Adipocyte (in vitro differentiated cells): ENCODE data around the gene ATP8B4.

Source experiments
- DNase-seq: peaks from one replicate; pipeline ENCODE4 v3.0.0-alpha.2; 2015; ENCODE audit warnings: low read depth
- H3K27me3 ChIP-seq: replicated peaks from 2 replicates; pipeline ENCODE4 v1.7.0; 2013; ENCODE audit warnings: mild to moderate bottlenecking, low read length, moderate library complexity; ENCODE audit not compliant: control insufficient read depth, insufficient read depth
- H3K36me3 ChIP-seq: 2 replicates; pipeline ENCODE4 v1.7.0; 2013; ENCODE audit warnings: low read length, mild to moderate bottlenecking, moderate library complexity; ENCODE audit not compliant: control insufficient read depth, insufficient read depth, severe bottlenecking
- H3K4me1 ChIP-seq: 2 replicates; pipeline ENCODE4 v1.7.0; 2013; ENCODE audit warnings: mild to moderate bottlenecking, low read length, moderate library complexity; ENCODE audit not compliant: control insufficient read depth, insufficient read depth
- H3K4me3 ChIP-seq: 2 replicates; pipeline ENCODE4 v1.7.0; 2013; ENCODE audit warnings: mild to moderate bottlenecking, low read length, moderate library complexity
- H3K9ac ChIP-seq: 2 replicates; pipeline ENCODE4 v1.7.0; 2013; ENCODE audit warnings: mild to moderate bottlenecking, low read length, moderate library complexity
- H3K9me3 ChIP-seq: 2 replicates; pipeline ENCODE4 v1.7.0; 2013; ENCODE audit warnings: mild to moderate bottlenecking, low read length, moderate library complexity; ENCODE audit not compliant: control insufficient read depth

Gene ATP8B4

GRCh38 chr15:49847423-49848281, 271.4 kb downstream of the ATP8B4 start:
- Histone ChIP-seq H3K27me3 (no peaks in the 10 kb centered on the region), H3K4me1 (peaks cover 31% of the 10 kb centered on the region), H3K36me3 (no peaks in the 10 kb centered on the region), H3K9me3 (peaks cover 7% of the 10 kb centered on the region), H3K4me3 (peak overlapping the region; percentile 57), H3K9ac (peak overlapping the region; percentile 75)
- DNase-seq, result peak; percentile 38

DNA sequence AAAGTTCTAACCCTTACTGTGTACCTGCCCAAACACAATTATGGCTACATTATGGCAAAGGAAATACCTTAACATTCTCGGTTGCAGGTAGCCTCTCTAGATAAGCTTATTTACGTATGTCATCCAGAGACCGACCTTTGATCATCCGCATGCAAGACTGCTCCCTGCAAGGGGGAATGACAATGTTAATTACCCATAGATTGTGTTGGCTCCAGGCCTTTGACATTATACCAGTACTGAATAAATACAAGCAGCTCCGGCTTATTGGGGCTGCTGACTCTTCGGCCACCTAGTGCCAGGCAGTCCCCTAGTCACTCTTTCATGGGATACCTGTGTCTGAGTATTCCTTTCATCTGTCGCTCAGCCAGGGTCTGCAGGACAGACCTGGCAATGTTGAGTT, 274.6 kb downstream of the ATP8B4 start:
- no peak overlapping the region for H3K9ac ChIP-seq
- peaks cover 16% of the 10 kb centered on the region for H3K36me3 ChIP-seq
- no peak for DNase-seq
- peaks cover 15% of the 10 kb centered on the region for H3K9me3 ChIP-seq
- H3K4me1 ChIP-seq, result peaks cover 26% of the 10 kb centered on the region
- H3K27me3 ChIP-seq, result no peaks in the 10 kb centered on the region
- no peak overlapping the region for H3K4me3 ChIP-seq

DNA sequence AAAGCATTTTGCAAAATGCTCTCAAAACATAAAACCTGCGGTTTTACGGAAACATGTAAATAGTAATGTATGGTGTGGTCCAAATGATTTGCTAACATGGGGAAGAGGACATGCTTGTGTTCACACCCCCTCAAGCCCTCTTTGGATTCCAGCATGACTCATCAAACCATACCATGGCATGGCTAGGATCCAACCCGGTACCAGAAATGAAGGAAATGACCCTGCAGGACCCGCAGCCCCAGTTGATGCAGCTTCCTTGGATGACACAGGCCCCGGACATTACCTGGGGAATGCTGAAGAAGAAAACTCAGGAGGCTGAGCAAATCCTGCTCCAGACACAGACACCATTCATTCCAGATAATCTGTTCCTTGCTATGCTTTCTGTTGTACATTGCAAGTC, 275.3 kb downstream of the ATP8B4 start:
- DNase-seq, result no peak
- H3K9me3 ChIP-seq, result peaks cover 18% of the 10 kb centered on the region
- H3K4me3 ChIP-seq, result no peak overlapping the region
- no peaks in the 10 kb centered on the region for H3K27me3 ChIP-seq
- peaks cover 22% of the 10 kb centered on the region for H3K4me1 ChIP-seq
- H3K9ac ChIP-seq, result no peak overlapping the region
- peaks cover 17% of the 10 kb centered on the region for H3K36me3 ChIP-seq

GRCh38 chr15:49842031-49842730, 276.9 kb downstream of the ATP8B4 start:
- Histone ChIP-seq H3K27me3 (no peaks in the 10 kb centered on the region), H3K9me3 (peaks cover 18% of the 10 kb centered on the region), H3K36me3 (peaks cover 17% of the 10 kb centered on the region), H3K9ac (no peak overlapping the region), H3K4me1 (peaks cover 7% of the 10 kb centered on the region), H3K4me3 (no peak overlapping the region)
- DNase-seq, result no peak

DNA sequence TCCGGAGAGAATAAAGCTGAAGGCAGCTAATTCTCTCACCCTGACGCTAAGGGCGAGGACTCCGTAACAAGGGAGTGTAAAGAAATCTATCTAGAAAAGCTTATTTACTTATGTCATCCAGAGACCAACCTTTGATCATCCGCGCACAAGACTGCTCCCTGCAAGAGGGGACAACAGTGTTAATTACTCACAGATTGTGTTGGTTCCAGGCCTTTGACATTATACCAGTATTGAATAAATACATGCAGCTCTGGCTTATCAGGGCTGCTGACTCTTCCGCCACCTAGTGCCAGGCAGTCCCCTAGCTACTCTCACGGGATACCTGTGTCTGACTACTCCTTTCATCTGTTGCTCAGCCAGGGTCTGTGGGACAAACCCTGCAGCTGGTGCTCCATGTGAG, 286.5 kb downstream of the ATP8B4 start:
- DNase-seq, result no peak
- Histone ChIP-seq H3K36me3 (no peaks in the 10 kb centered on the region), H3K27me3 (no peaks in the 10 kb centered on the region), H3K9ac (peak overlapping the region; percentile 67), H3K4me3 (no peak overlapping the region), H3K9me3 (no peaks in the 10 kb centered on the region), H3K4me1 (peaks cover 25% of the 10 kb centered on the region)

- peak; percentile 73 for DNase-seq
- H3K4me1 ChIP-seq, result peaks cover 29% of the 10 kb centered on the region
- no peak overlapping the region for H3K4me3 ChIP-seq
- no peaks in the 10 kb centered on the region for H3K36me3 ChIP-seq
- H3K9ac ChIP-seq, result peak overlapping the region; percentile 67
- no peaks in the 10 kb centered on the region for H3K9me3 ChIP-seq
- no peaks in the 10 kb centered on the region for H3K27me3 ChIP-seq
These were observed 287.6 kb downstream of the ATP8B4 start for GRCh38 chr15:49831206-49831965.

DNA sequence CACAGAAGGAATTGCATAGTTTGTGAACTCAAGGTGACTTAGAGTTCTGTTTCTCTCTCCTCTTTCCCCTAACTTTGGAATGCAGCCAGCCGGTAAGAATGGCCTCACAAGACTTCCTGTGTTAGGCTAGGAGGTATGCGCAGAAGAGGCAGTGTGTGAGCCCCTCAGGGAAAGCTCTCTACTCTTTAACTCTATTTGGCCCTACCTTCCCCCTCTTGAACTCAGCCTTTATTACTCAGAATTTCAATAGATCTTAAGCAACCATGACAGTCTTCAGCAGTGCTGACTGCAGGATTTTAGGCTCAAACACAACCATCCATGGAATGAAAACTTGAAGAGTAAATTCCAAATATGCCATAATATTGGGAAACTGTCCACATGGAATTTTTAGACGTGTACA, 288.6 kb downstream of the ATP8B4 start:
- H3K9me3 ChIP-seq, result no peaks in the 10 kb centered on the region
- peak; percentile 64 for DNase-seq
- no peak overlapping the region for H3K9ac ChIP-seq
- H3K27me3 ChIP-seq, result no peaks in the 10 kb centered on the region
- peaks cover 29% of the 10 kb centered on the region for H3K4me1 ChIP-seq
- H3K4me3 ChIP-seq, result no peak overlapping the region
- no peaks in the 10 kb centered on the region for H3K36me3 ChIP-seq

DNA sequence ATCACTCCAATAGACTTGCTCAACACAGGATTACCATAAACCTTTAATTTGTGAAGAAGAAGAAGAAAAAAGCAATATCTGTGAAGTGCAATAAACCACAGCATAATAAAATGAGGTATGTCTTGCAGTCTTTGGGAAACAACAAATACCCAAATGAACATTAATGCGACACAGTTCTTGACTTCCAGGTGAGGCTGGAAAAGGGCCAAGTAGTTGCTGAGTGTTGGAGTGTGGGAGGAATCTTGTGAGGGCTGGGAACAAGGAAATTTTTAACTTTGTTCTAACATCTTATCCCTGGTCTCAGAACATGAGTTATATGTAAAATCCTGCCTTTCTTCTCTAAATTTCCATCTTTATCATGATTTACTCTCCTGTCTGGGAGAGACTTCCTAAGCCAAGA, 291.7 kb downstream of the ATP8B4 start:
- H3K27me3 ChIP-seq, result no peaks in the 10 kb centered on the region
- no peaks in the 10 kb centered on the region for H3K36me3 ChIP-seq
- H3K4me3 ChIP-seq, result no peak overlapping the region
- DNase-seq, result no peak
- H3K9ac ChIP-seq, result no peak overlapping the region
- peaks cover 26% of the 10 kb centered on the region for H3K4me1 ChIP-seq
- no peaks in the 10 kb centered on the region for H3K9me3 ChIP-seq

GRCh38 chr15:49826640-49827234, 292.3 kb downstream of the ATP8B4 start:
- H3K36me3 ChIP-seq, result no peaks in the 10 kb centered on the region
- H3K9me3 ChIP-seq, result no peaks in the 10 kb centered on the region
- no peak overlapping the region for H3K9ac ChIP-seq
- no peaks in the 10 kb centered on the region for H3K27me3 ChIP-seq
- DNase-seq, result no peak
- peaks cover 20% of the 10 kb centered on the region for H3K4me1 ChIP-seq
- no peak overlapping the region for H3K4me3 ChIP-seq

- Histone ChIP-seq H3K4me1 (peaks cover 4% of the 10 kb centered on the region), H3K4me3 (no peak overlapping the region), H3K36me3 (no peaks in the 10 kb centered on the region), H3K9ac (no peak overlapping the region), H3K27me3 (no peaks in the 10 kb centered on the region), H3K9me3 (no peaks in the 10 kb centered on the region)
- DNase-seq, result no peak
These were observed 294.3 kb downstream of the ATP8B4 start for GRCh38 chr15:49824775-49825099.
